Measurements from ENCODE around the gene CCR8. TPM values are rescaled to one million over a fixed set of nuclear protein-coding genes. Genes with fewer than 3 reads are reported as not detected.

CCR8 gene
- total RNA-seq, 2 donors from 2014 or later = 0.29 to 0.47 TPM

GRCh38 chr3:39322936-39323335, 6.6 kb upstream of the CCR8 start:
- no peaks in the 10 kb centered on the region for H3K9me3 ChIP-seq
- H3K4me3 ChIP-seq = no peak overlapping the region

GRCh38 chr3:39323494-39323893, 6.0 kb upstream of the CCR8 start:
- DNase-seq = no peak
- H3K4me1 ChIP-seq = no peaks in the 10 kb centered on the region
- no peaks in the 10 kb centered on the region for H3K27me3 ChIP-seq
- no peak overlapping the region for H3K27ac ChIP-seq
- H3K9ac ChIP-seq (ENCODE audit: low read depth in 2 of 2, low read length in 2 of 2) = no peak overlapping the region
- intact Hi-C loops (cut with DNase I) = no loop called here
- H3K36me3 ChIP-seq = no peaks in the 10 kb centered on the region
- no peak overlapping the region for H3K4me3 ChIP-seq
- H3K9me3 ChIP-seq = no peaks in the 10 kb centered on the region
- no peak for TF ChIP-seq CTCF (IDR thresholded peaks at IDR 0.05)

More at GRCh38 chr3:39322936-39323335, 6.6 kb upstream of the CCR8 start:
- Histone ChIP-seq H3K27me3 (no peaks in the 10 kb centered on the region), H3K27ac (no peak overlapping the region), H3K36me3 (no peaks in the 10 kb centered on the region), H3K4me1 (no peaks in the 10 kb centered on the region), H3K9ac (ENCODE audit: low read depth in 2 of 2, low read length in 2 of 2) (no peak overlapping the region)
- intact Hi-C loops (cut with DNase I) = no loop called here
- no peak for TF ChIP-seq CTCF (IDR thresholded peaks at IDR 0.05)
- no peak for DNase-seq

- Histone ChIP-seq H3K4me3 (no peak overlapping the region), H3K27ac (no peak overlapping the region), H3K27me3 (no peaks in the 10 kb centered on the region), H3K36me3 (no peaks in the 10 kb centered on the region), H3K4me1 (no peaks in the 10 kb centered on the region), H3K9ac (ENCODE audit: low read depth in 2 of 2, low read length in 2 of 2) (no peak overlapping the region), H3K9me3 (no peaks in the 10 kb centered on the region)
- TF ChIP-seq CTCF (IDR thresholded peaks at IDR 0.05) = no peak
- intact Hi-C loops (cut with DNase I) = no loop called here
- DNase-seq = no peak
These were observed 4.3 kb upstream of the CCR8 start for GRCh38 chr3:39325236-39325635.

GRCh38 chr3:39327053-39327745, 2.3 kb upstream of the CCR8 start:
- Histone ChIP-seq H3K9me3 (no peaks in the 10 kb centered on the region), H3K27ac (no peak overlapping the region), H3K4me3 (no peak overlapping the region), H3K4me1 (no peaks in the 10 kb centered on the region), H3K36me3 (no peaks in the 10 kb centered on the region), H3K9ac (ENCODE audit: low read depth in 2 of 2, low read length in 2 of 2) (no peak overlapping the region), H3K27me3 (no peaks in the 10 kb centered on the region)
- no peak for TF ChIP-seq CTCF (IDR thresholded peaks at IDR 0.05)
- DNase-seq = no peak
- intact Hi-C loops (cut with DNase I) = no loop called here

- Histone ChIP-seq H3K9me3 (no peaks in the 10 kb centered on the region), H3K36me3 (no peaks in the 10 kb centered on the region), H3K27ac (no peak overlapping the region), H3K4me3 (no peak overlapping the region), H3K27me3 (no peaks in the 10 kb centered on the region), H3K9ac (ENCODE audit: low read depth in 2 of 2, low read length in 2 of 2) (no peak overlapping the region), H3K4me1 (no peaks in the 10 kb centered on the region)
- TF ChIP-seq CTCF (IDR thresholded peaks at IDR 0.05) = no peak
- intact Hi-C loops (cut with DNase I) = no loop called here
- no peak for DNase-seq
These were observed 1.7 kb upstream of the CCR8 start for GRCh38 chr3:39327746-39328349.
